HepG2 (cell line): ENCODE data around the gene DNMT3B. TPM values are rescaled to one million over a fixed set of nuclear protein-coding genes. Genes with fewer than 3 reads are reported as not detected.

Experiments used
- EHMT2 ChIP-seq: fragments of 200-600 bp; sonication (generic); IDR thresholded peaks from 2 replicates; pipeline ENCODE4 v1.7.0; 2017; ENCODE audit warnings: antibody characterized with exemption, low read depth, low read length, borderline replicate concordance
- ESRRA ChIP-seq: sonication (generic); formaldehyde crosslinking; IDR thresholded peaks from 2 replicates; pipeline ENCODE4 v1.5.1; 2020; ENCODE audit warnings: mild to moderate bottlenecking, low read depth, missing genetic modification reagents
- HNRNPUL1 ChIP-seq: fragments of 200-400 bp; formaldehyde crosslinking; IDR thresholded peaks from 2 replicates; pipeline ENCODE4 v1.6.1; 2017; ENCODE audit warnings: low read depth, mild to moderate bottlenecking, low read length, moderate library complexity
- IKZF4 ChIP-seq: sonication (generic); formaldehyde crosslinking; IDR thresholded peaks from 2 replicates; pipeline ENCODE4 v1.5.1; 2020; ENCODE audit warnings: borderline replicate concordance, mild to moderate bottlenecking, low read depth, missing genetic modification reagents; ENCODE audit errors: not compliant biosample characterization
- TEAD3 ChIP-seq: optimal IDR thresholded peaks from 2 replicates; pipeline ENCODE3; 2016; ENCODE audit warnings: borderline replicate concordance
- TRIM24 ChIP-seq: sonication (generic); formaldehyde crosslinking; IDR thresholded peaks from 2 replicates; pipeline ENCODE4 v1.8.0; 2022; ENCODE audit warnings: mild to moderate bottlenecking, missing genetic modification reagents
- ZBTB33 ChIP-seq: sonication (generic); formaldehyde crosslinking; IDR thresholded peaks from 2 replicates; pipeline ENCODE4 v1.4.0; 2020; ENCODE audit warnings: missing genetic modification reagents
- ZBTB39 ChIP-seq: sonication (generic); formaldehyde crosslinking; IDR thresholded peaks from 2 replicates; pipeline ENCODE4 v1.5.0; 2020; ENCODE audit warnings: missing genetic modification reagents
- ZGPAT ChIP-seq: IDR thresholded peaks from 2 replicates; pipeline ENCODE4 v1.6.1; 2016; ENCODE audit warnings: mild to moderate bottlenecking
- ZMYM4 ChIP-seq: sonication (generic); formaldehyde crosslinking; IDR thresholded peaks from 2 replicates; pipeline ENCODE4 v1.8.1; 2023; ENCODE audit warnings: mild to moderate bottlenecking, missing genetic modification reagents
- ZNF331 ChIP-seq: sonication (generic); formaldehyde crosslinking; IDR thresholded peaks from 2 replicates; pipeline ENCODE4 v1.4.0; 2020; ENCODE audit warnings: missing genetic modification reagents
- ZNF441 ChIP-seq: sonication (generic); formaldehyde crosslinking; IDR thresholded peaks from 2 replicates; pipeline ENCODE4 v1.7.0; 2021; ENCODE audit warnings: missing genetic modification reagents, borderline replicate concordance
- ZNF609 ChIP-seq: sonication (generic); formaldehyde crosslinking; IDR thresholded peaks from 2 replicates; pipeline ENCODE4 v1.4.0; 2020; ENCODE audit warnings: mild to moderate bottlenecking, missing genetic modification reagents, borderline replicate concordance
- polyA plus RNA-seq, 8 experiments: library from polyadenylated mRNA; depleted of rRNA in 3 of 8; stranded (reverse) in 7 of 8; unstranded in 1 of 8; fragments of >200 nt; fragmentation: Illumina TruSeq in 4 of 8; extraction: Trizol in 4 of 8; gene quantifications; 2 replicates each; pipeline versions ENCODE4 v1.2.1 to v1.2.3, GENCODE V29; 2011 to 2016; ENCODE audit warnings: low read depth in 4 of 8, missing spikeins in 1 of 8, mixed read lengths in 1 of 8; ENCODE audit not compliant: insufficient read depth in 1 of 8
- total RNA-seq, 5 experiments: library from RNA; depleted of rRNA; stranded (reverse); fragments of >200 nt; fragmentation: Illumina TruSeq; extraction: Trizol; gene quantifications; 2 replicates each; pipeline ENCODE4 v1.2.3, GENCODE V29; 2016; ENCODE audit warnings: low read depth in 1 of 5

DNMT3B gene
- total and polyA plus RNA-seq, 2 of the 13 experiments (the other 11 are each of a cell fraction or from before 2014, with no cell fraction given), result 3.8 to 13.9 TPM

GRCh38 chr20:32823737-32824588 is 61.8 kb downstream of the DNMT3B start (continued):
- TF ChIP-seq TEAD3 (CRISPR knock-in tag) (peak; percentile 91), ZBTB33 (peak; percentile 100), ZNF331 (CRISPR knock-in tag) (peak; percentile 39; the same call in 1 of the 2 replicates), TRIM24 (peak; percentile 99), ZBTB39 (CRISPR knock-in tag) (no peak), EHMT2 (0 out of 2 replicates have a peak, but pooled peaks have one; percentile 31), ZNF609 (0 out of 2 replicates have a peak, but pooled peaks have one; percentile 53), ZNF441 (CRISPR knock-in tag) (no peak), ESRRA (CRISPR knock-in tag) (no peak), IKZF4 (CRISPR knock-in tag) (peak; percentile 5), ZGPAT (CRISPR knock-in tag) (0 out of 2 replicates have a peak, but pooled peaks have one; percentile 7), ZMYM4 (CRISPR knock-in tag) (peak; percentile 73), HNRNPUL1 (no peak)
